HG03565 (cell line): ENCODE measurements around the gene SLC30A7.
"Not testable (repeated sequence)": the region's sequence is repeated elsewhere in the genome, so short reads cannot be mapped to it uniquely, and the experiment has no call there.

Experiments used
- ATAC-seq: cut with Tn5 transposase; IDR thresholded peaks from one replicate; pipeline ENCODE4 v1.9.1; 2021; ENCODE audit warnings: mild to moderate bottlenecking, moderate library complexity; ENCODE audit not compliant: unreplicated experiment

Gene SLC30A7

GRCh38 chr1:100895540-100896480, at the start of gene SLC30A7:
Gene SLC30A7 (plus strand): TSS chr1:100896090. CDS start chr1:100896263, 173 bp downstream.
- peak; percentile 74 for ATAC-seq

GRCh38 chr1:100847361-100848082, 48.4 kb upstream of the SLC30A7 start:
- ATAC-seq, result no peak

- no peak for ATAC-seq
These were observed 44.2 kb upstream of the SLC30A7 start for GRCh38 chr1:100851726-100852125.

GRCh38 chr1:100852976-100853375, 42.9 kb upstream of the SLC30A7 start:
- ATAC-seq, result no peak

- not testable (repeated sequence) for ATAC-seq
These were observed 40.8 kb upstream of the SLC30A7 start for GRCh38 chr1:100855116-100855515.

- no peak for ATAC-seq
These were observed 35.4 kb upstream of the SLC30A7 start for GRCh38 chr1:100860397-100860991.

GRCh38 chr1:100861379-100861778, 34.5 kb upstream of the SLC30A7 start:
- no peak for ATAC-seq

- no peak for ATAC-seq
These were observed 33.3 kb upstream of the SLC30A7 start for GRCh38 chr1:100862591-100862990.

- ATAC-seq, result no peak
These were observed 29.6 kb upstream of the SLC30A7 start for GRCh38 chr1:100866041-100866900.

- ATAC-seq, result no peak
These were observed 29.0 kb upstream of the SLC30A7 start for GRCh38 chr1:100866901-100867206.

- no peak for ATAC-seq
These were observed 27.4 kb upstream of the SLC30A7 start for GRCh38 chr1:100868364-100868995.

GRCh38 chr1:100869996-100870395, 25.9 kb upstream of the SLC30A7 start:
- no peak for ATAC-seq

GRCh38 chr1:100874433-100874832, 21.5 kb upstream of the SLC30A7 start:
- no peak for ATAC-seq

- no peak for ATAC-seq
These were observed 20.7 kb upstream of the SLC30A7 start for GRCh38 chr1:100875228-100875627.

- no peak for ATAC-seq
These were observed 19.6 kb upstream of the SLC30A7 start for GRCh38 chr1:100876291-100876690.

- ATAC-seq, result no peak
These were observed 16.5 kb upstream of the SLC30A7 start for GRCh38 chr1:100879422-100879821.

GRCh38 chr1:100881687-100882086, 14.2 kb upstream of the SLC30A7 start:
- no peak for ATAC-seq

GRCh38 chr1:100882698-100883097, 13.2 kb upstream of the SLC30A7 start:
- no peak for ATAC-seq

GRCh38 chr1:100883963-100884362, 11.9 kb upstream of the SLC30A7 start:
- no peak for ATAC-seq

GRCh38 chr1:100889007-100889406, 6.9 kb upstream of the SLC30A7 start:
- not testable (repeated sequence) for ATAC-seq
